Transverse colon (tissue), 4 donors: ENCODE measurements around the gene NEDD4L. TPM values are rescaled to one million over a fixed set of nuclear protein-coding genes. Genes with fewer than 3 reads are reported as not detected.
A peak's percentile ranks its signal among the peaks of the same experiment; 100 is the strongest.

Experiments used
- DNase-seq: peaks from one replicate; pipeline ENCODE4 v3.0.0-alpha.2; 2019
- H3K27ac ChIP-seq, 4 donors: fragments of 200-600 bp; sonication (generic); 2 replicates each; pipeline ENCODE4 v1.5.1; 2016 to 2018; ENCODE audit warnings: inconsistent platforms in 4 of 4
- H3K27me3 ChIP-seq: fragments of 200-600 bp; sonication (generic); 2 replicates; pipeline ENCODE4 v1.5.1; 2017; ENCODE audit warnings: inconsistent platforms
- H3K36me3 ChIP-seq, 4 donors: fragments of 200-600 bp; sonication (generic); 2 replicates each; pipeline ENCODE4 v1.5.1; 2017 to 2019; ENCODE audit warnings: inconsistent platforms in 4 of 4
- H3K4me1 ChIP-seq, 4 donors: fragments of 200-600 bp; sonication (generic); 2 replicates each; pipeline ENCODE4 v1.5.1; 2017 to 2020; ENCODE audit warnings: inconsistent platforms in 4 of 4
- H3K4me3 ChIP-seq, 4 donors: fragments of 200-600 bp; sonication (generic); 1 replicate in 1 of 4; 2 replicates in 3 of 4; pipeline versions ENCODE4 v1.5.1 to v1.6.1; 2017 to 2019; ENCODE audit warnings: inconsistent platforms in 4 of 4
- H3K9me3 ChIP-seq, 2 donors: fragments of 200-600 bp; sonication (generic); 2 replicates each; pipeline ENCODE4 v1.5.1; 2017 to 2019; ENCODE audit warnings: inconsistent platforms in 2 of 2
- CTCF ChIP-seq, 5 experiments: fragments of 200-600 bp in 3 of 5; fragments of 450-650 bp in 2 of 5; sonication (generic) in 3 of 5; IDR thresholded peaks; 1 replicate in 2 of 5; 2 replicates in 3 of 5; pipeline ENCODE4 v1.5.1; 2016 to 2017; ENCODE audit warnings: antibody characterized with exemption in 5 of 5, inconsistent platforms in 3 of 5, mild to moderate bottlenecking in 2 of 5, moderate library complexity in 1 of 5
- EP300 ChIP-seq: sonication (generic); formaldehyde crosslinking; IDR thresholded peaks from one replicate; pipeline ENCODE4 v1.6.1; 2017; ENCODE audit warnings: antibody characterized with exemption, low read depth
- POLR2A ChIP-seq: fragments of 450-650 bp; IDR thresholded peaks from one replicate; pipeline ENCODE4 v1.6.1; 2016; ENCODE audit warnings: antibody characterized with exemption, mild to moderate bottlenecking, moderate library complexity
- POLR2AphosphoS5 ChIP-seq, 3 donors: sonication (generic); formaldehyde crosslinking; IDR thresholded peaks; one replicate each; pipeline ENCODE4 v1.6.1; 2016; ENCODE audit warnings: antibody characterized with exemption in 3 of 3
- WGBS, 2 donors: methylation state at CpG; one replicate each; pipeline ENCODE4 v1.1.5; 2018; ENCODE audit warnings: low coverage in 1 of 2; 5-methylcytosine and 5-hydroxymethylcytosine counted together
- in situ Hi-C, 4 donors: fragments of 200-750 bp; cut with MboI; loops; one replicate each; pipeline versions ENCODE4 v1.15.0 to v1.15.1; 2017; ENCODE audit warnings: low sequenced_read_pairs in 3 of 4, low pct_ligation_motif_present in 1 of 4, low pct_unique_long_range_greater_than_20kb in 1 of 4
- intact Hi-C: fragments of 100-400 bp; cut with DNase I; formaldehyde crosslinking; loops from one replicate; pipeline ENCODE4 v1.15.1; 2023; ENCODE audit warnings: low total_unique reads
- total RNA-seq, 4 donors: library from RNA; depleted of rRNA; stranded (reverse); fragments of >200 nt; gene quantifications; one replicate each; pipeline ENCODE4 v1.1.0, GENCODE V29; 2016

Gene NEDD4L
- total RNA-seq, 4 donors from 2014 or later = 217 to 773 (median 305) TPM

DNA sequence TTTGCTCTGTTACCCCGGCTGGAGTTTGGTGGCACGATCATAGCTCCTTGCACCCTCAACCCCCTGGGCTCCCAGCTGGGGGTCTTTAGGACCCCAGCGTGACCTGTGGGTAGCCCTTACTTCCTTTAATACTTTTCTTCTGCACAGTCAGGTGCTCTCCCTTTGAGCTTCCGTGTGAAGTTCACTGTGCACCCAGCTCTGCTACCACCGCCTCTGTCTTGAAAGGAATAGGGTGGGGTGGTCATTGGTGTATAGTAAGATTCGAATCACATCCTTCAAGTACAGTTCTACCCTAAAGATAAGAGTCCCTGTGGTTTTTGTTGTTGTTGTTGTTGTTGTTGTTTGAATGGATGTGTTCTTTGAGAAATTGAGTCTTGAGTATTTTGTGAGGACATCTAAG is 267.4 kb downstream of the NEDD4L start:
- in situ Hi-C loops (no loop called here), intact Hi-C loops (no loop called here)
- no peak for DNase-seq
- Histone ChIP-seq H3K4me1 (peaks cover 45 to 65% (median 56%) of the 10 kb centered on the region in 4 donors), H3K27ac (peak overlapping the region; percentile 71 to 76 (median 73)), H3K4me3 (no peak overlapping the region), H3K36me3 (no peaks in the 10 kb centered on the region), H3K9me3 (no peaks in the 10 kb centered on the region), H3K27me3 (no peaks in the 10 kb centered on the region)
- WGBS, 2 donors = 74 to 84% methylated on average over 4 to 6 of the region's 6 CpGs
- TF ChIP-seq CTCF (IDR thresholded peaks at IDR 0.05) (no peak), POLR2A (no peak), POLR2AphosphoS5 (IDR thresholded peaks at IDR 0.05) (no peak), EP300 (no peak)

DNA sequence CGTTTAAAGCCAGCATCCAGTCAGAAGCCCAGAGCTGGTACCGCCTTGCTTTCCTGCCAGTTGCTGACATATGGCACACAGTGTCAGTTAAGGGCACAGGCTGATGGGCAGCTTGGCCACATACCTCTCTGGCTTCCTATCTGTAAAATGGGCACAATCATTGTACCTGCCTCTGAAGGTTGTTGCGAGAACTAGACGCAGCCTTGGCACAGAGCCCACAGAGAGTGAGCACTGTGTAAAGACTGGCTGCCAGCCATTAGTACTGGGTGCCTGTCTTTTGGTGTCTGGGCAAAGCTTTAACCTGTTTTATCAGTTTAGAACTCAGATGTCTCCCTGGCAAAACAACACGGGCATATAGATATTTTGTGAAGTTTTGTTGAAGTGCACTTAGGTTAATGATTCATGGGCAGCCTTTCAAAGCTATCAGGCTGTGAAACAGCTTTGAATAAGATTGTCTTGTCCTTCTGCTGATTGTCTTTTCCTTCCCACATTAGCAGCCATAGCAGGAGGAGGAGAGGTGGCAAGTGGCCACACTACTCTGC is 269.5 kb downstream of the NEDD4L start:
- DNase-seq = peak; percentile 71

GRCh38 chr18:58314284-58314683 is 270.3 kb downstream of the NEDD4L start:
- Histone ChIP-seq H3K4me1 (peaks cover 57 to 71% (median 61%) of the 10 kb centered on the region in 4 donors), H3K4me3 (no peak overlapping the region), H3K36me3 (no peaks in the 10 kb centered on the region), H3K9me3 (no peaks in the 10 kb centered on the region), H3K27ac (peak overlapping the region; percentile 57 to 79 (median 68)), H3K27me3 (no peaks in the 10 kb centered on the region)
- intact Hi-C loops (no loop called here), in situ Hi-C loops (no loop called here)
- DNase-seq = peak; percentile 37
- TF ChIP-seq POLR2AphosphoS5 (IDR thresholded peaks at IDR 0.05) (peak; percentile 46 to 60 (median 47)), CTCF (IDR thresholded peaks at IDR 0.05) (no peak)
- WGBS, 2 donors = 55 to 67% methylated on average over 7 of the region's 7 CpGs

More for the DNA sequence above, 269.5 kb downstream of the NEDD4L start:
- Histone ChIP-seq H3K9me3 (no peaks in the 10 kb centered on the region), H3K4me3 (no peak overlapping the region), H3K4me1 (peaks cover 57 to 70% (median 64%) of the 10 kb centered on the region in 4 donors), H3K27ac (peak overlapping the region; percentile 57 to 79 (median 68)), H3K36me3 (no peaks in the 10 kb centered on the region), H3K27me3 (no peaks in the 10 kb centered on the region)
- TF ChIP-seq POLR2AphosphoS5 (IDR thresholded peaks at IDR 0.05) (peak in 2 of 3 donors; percentile 21 to 28), EP300 (no peak), POLR2A (no peak), CTCF (IDR thresholded peaks at IDR 0.05) (no peak)
- WGBS, 2 donors = 59 to 85% methylated on average over 2 to 5 of the region's 5 CpGs
- in situ Hi-C loops = no loop called here
- intact Hi-C loops = no loop called here

DNA sequence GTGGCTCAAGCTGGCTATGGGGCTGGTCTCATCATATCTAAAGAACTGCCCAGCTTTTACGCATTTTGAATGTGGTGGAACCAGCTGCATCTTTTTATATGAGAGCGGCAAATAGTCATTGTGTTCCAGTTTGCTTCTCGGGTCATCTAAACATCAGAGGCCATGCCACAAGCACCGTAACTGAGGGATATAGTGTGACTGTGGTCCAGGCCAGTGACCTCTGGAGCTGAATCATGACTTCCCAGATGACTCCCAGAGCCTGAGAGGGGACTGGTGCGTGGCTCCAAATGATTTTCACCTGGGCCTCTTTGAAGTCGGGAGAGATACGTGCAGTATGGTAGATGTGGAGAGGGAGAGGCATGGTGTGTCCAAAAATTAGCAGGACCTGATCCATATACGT is 271.0 kb downstream of the NEDD4L start:
- intact Hi-C loops (loop anchor here (1.0 kb wide), 1 partner anchor 30 kb away; no protein-coding TSS in a partner anchor), in situ Hi-C loops (no loop called here)
- Histone ChIP-seq H3K27ac (peak overlapping the region; percentile 57 to 79 (median 68)), H3K4me1 (peaks cover 50 to 66% (median 55%) of the 10 kb centered on the region in 4 donors), H3K4me3 (no peak overlapping the region), H3K27me3 (no peaks in the 10 kb centered on the region), H3K36me3 (no peaks in the 10 kb centered on the region), H3K9me3 (no peaks in the 10 kb centered on the region)
- WGBS, 2 donors = 85 to 88% methylated on average over 2 to 8 of the region's 8 CpGs
- no peak for DNase-seq
- no peak for TF ChIP-seq EP300
- TF ChIP-seq CTCF (IDR thresholded peaks at IDR 0.05) = no peak
- no peak for TF ChIP-seq POLR2AphosphoS5 (IDR thresholded peaks at IDR 0.05)
- TF ChIP-seq POLR2A = no peak
